ENCODE data around the gene TMEM218. TPM values are rescaled to one million over a fixed set of nuclear protein-coding genes. Genes with fewer than 3 reads are reported as not detected.

The TMEM218 gene
- total and polyA plus RNA-seq, 10 of the 15 experiments (the other 5 are each of a cell fraction or from before 2014, with no cell fraction given), result 11.2 to 50.3 (median 28.8) TPM

DNA sequence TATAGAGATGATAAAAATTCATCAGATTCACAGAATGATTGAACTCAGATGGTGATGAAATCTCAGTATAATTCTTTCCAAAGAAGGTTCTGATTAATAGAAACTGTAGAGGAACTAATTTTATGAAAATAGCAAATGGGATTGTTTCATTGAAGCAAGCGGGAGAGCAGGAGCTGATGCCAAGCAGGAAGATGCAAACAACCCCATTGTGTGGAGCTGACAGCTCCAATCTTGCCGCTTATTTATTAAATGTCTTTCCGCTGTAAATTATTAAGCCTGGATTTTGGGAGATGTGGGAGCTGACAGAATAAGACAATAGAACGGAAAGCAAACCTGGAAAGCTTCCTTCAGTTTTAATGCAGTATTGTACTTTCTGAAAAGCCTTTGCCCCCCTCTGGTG is 6.0 kb upstream of the TMEM218 start:
- POLR2A ChIA-PET, result no interaction called here
- SMC1A ChIA-PET (ENCODE audit: uncharacterized antibody, unreplicated experiment), result interaction anchor here (0.9 to 1.3 kb wide), 2 partner anchors 12 to 24 kb away, joined by 3 to 5 read pairs; no protein-coding TSS in a partner anchor
- Histone ChIP-seq H3K27ac (ENCODE audit: control insufficient read depth, insufficient read depth) (no peak overlapping the region), H3K79me2 (ENCODE audit: control insufficient read depth, insufficient read depth, low read length) (no peaks in the 10 kb centered on the region), H3K4me2 (ENCODE audit: control insufficient read depth, insufficient read depth) (no peak overlapping the region), H3K4me1 (ENCODE audit: control insufficient read depth, insufficient read depth, low read length) (no peaks in the 10 kb centered on the region), H3K36me3 (ENCODE audit: control insufficient read depth in 2 of 2, insufficient read depth in 2 of 2, low read length in 1 of 2) (no peaks in the 10 kb centered on the region), H3K4me3 (no peak overlapping the region), H3K9me3 (replicated peaks; ENCODE audit: control insufficient read depth, insufficient read depth, low read length) (no peaks in the 10 kb centered on the region; the same call in 2 of the 3 replicates), H3K9ac (ENCODE audit: control insufficient read depth, insufficient read depth, low read length) (no peak overlapping the region), H4K20me1 (ENCODE audit: control insufficient read depth, insufficient read depth) (no peaks in the 10 kb centered on the region), H2AFZ (ENCODE audit: control insufficient read depth, low read depth, low read length) (no peak overlapping the region), H3K27me3 (replicated peaks in 1 of 2; ENCODE audit: control insufficient read depth in 2 of 2, insufficient read depth in 2 of 2, low read length in 1 of 2) (no peaks in the 10 kb centered on the region)
- ATAC-seq (no peak), DNase-seq (ENCODE audit: low read depth, low spot score) (no peak), FAIRE-seq (no peak)
- CTCF ChIA-PET, result interaction anchor here (0.8 to 2.2 kb wide), 5 partner anchors 8 to 146 kb away, joined by 3 to 9 read pairs (median 6); no protein-coding TSS in a partner anchor
- intact Hi-C loops (cut with micrococcal nuclease; ENCODE audit: unreplicated experiment) (no loop called here), in situ Hi-C loops (cut with MboI) (no loop called here)
- no TSS peak for BruUV-seq (replicated peaks)
- WGBS (ENCODE audit: insufficient coverage, insufficient replicate concordance, low lambda C conversion rate, missing lambda C conversion rate), result 85% methylated on average over 4 of the region's 4 CpGs
- RAD21 ChIA-PET (ENCODE audit: unreplicated experiment), result interaction anchor here (0.6 to 1.0 kb wide), 4 partner anchors 10 to 229 kb away, joined by 3 to 4 read pairs (median 3); no protein-coding TSS in a partner anchor
- TF ChIP-seq, protein P1, sequence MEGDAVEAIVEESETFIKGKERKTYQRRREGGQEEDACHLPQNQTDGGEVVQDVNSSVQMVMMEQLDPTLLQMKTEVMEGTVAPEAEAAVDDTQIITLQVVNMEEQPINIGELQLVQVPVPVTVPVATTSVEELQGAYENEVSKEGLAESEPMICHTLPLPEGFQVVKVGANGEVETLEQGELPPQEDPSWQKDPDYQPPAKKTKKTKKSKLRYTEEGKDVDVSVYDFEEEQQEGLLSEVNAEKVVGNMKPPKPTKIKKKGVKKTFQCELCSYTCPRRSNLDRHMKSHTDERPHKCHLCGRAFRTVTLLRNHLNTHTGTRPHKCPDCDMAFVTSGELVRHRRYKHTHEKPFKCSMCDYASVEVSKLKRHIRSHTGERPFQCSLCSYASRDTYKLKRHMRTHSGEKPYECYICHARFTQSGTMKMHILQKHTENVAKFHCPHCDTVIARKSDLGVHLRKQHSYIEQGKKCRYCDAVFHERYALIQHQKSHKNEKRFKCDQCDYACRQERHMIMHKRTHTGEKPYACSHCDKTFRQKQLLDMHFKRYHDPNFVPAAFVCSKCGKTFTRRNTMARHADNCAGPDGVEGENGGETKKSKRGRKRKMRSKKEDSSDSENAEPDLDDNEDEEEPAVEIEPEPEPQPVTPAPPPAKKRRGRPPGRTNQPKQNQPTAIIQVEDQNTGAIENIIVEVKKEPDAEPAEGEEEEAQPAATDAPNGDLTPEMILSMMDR (IDR thresholded peaks at IDR 0.05 in 2 of 3, conservative IDR thresholded peaks at IDR 0.05 in 1 of 3; ENCODE audit: control insufficient read depth in 2 of 3, extremely low read depth in 1 of 3, insufficient read depth in 1 of 3, low read depth in 3 of 3, low read length in 3 of 3), result peak in 1 of 3 experiments; percentile 14; a peak in 1 of 6 replicates
- TF ChIP-seq SMAD1 (IDR thresholded peaks at IDR 0.05; ENCODE audit: low read depth, partially characterized antibody), result no peak

GRCh38 chr11:125114518-125114917 is 3.1 kb upstream of the TMEM218 start:
- DNase-seq (ENCODE audit: low read depth, low spot score) (no peak), FAIRE-seq (no peak), ATAC-seq (no peak)
- H3K27me3 ChIP-seq (replicated peaks in 1 of 2; ENCODE audit: control insufficient read depth in 2 of 2, insufficient read depth in 2 of 2, low read length in 1 of 2), result no peaks in the 10 kb centered on the region
- in situ Hi-C loops (cut with MboI) (no loop called here), intact Hi-C loops (cut with micrococcal nuclease; ENCODE audit: unreplicated experiment) (no loop called here)
- TF ChIP-seq MXI1 (IDR thresholded peaks at IDR 0.05; ENCODE audit: low read depth, low read length), result no peak
- TF ChIP-seq, protein P2, sequence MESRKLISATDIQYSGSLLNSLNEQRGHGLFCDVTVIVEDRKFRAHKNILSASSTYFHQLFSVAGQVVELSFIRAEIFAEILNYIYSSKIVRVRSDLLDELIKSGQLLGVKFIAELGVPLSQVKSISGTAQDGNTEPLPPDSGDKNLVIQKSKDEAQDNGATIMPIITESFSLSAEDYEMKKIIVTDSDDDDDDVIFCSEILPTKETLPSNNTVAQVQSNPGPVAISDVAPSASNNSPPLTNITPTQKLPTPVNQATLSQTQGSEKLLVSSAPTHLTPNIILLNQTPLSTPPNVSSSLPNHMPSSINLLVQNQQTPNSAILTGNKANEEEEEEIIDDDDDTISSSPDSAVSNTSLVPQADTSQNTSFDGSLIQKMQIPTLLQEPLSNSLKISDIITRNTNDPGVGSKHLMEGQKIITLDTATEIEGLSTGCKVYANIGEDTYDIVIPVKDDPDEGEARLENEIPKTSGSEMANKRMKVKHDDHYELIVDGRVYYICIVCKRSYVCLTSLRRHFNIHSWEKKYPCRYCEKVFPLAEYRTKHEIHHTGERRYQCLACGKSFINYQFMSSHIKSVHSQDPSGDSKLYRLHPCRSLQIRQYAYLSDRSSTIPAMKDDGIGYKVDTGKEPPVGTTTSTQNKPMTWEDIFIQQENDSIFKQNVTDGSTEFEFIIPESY (IDR thresholded peaks at IDR 0.05), result peak; percentile 66; the same call in 1 of the 2 replicates
- H3K27ac ChIP-seq (ENCODE audit: control insufficient read depth, insufficient read depth), result no peak overlapping the region
- no peak overlapping the region for H3K4me2 ChIP-seq (ENCODE audit: control insufficient read depth, insufficient read depth)
- ChIA-PET POLR2A (interaction anchor here (0.6 kb wide), 1 partner anchor 161 kb away, joined by 4 read pairs; no protein-coding TSS in a partner anchor), SMC1A (ENCODE audit: uncharacterized antibody, unreplicated experiment) (interaction anchor here (1.2 to 3.4 kb wide), 2 partner anchors 10 to 27 kb away, joined by 4 to 16 read pairs; no protein-coding TSS in a partner anchor), RAD21 (ENCODE audit: unreplicated experiment) (no interaction called here), CTCF (interaction anchor here (1.0 to 1.7 kb wide), 2 partner anchors 28 to 159 kb away, joined by 3 to 4 read pairs; no protein-coding TSS in a partner anchor)
- no TSS peak for BruUV-seq (replicated peaks)
- no peak overlapping the region for H2AFZ ChIP-seq (ENCODE audit: control insufficient read depth, low read depth, low read length)
- H3K4me3 ChIP-seq, result no peak overlapping the region
- WGBS (ENCODE audit: insufficient coverage, insufficient replicate concordance, low lambda C conversion rate, missing lambda C conversion rate), result 61% methylated on average over 8 of the region's 8 CpGs
- no peak overlapping the region for H3K9ac ChIP-seq (ENCODE audit: control insufficient read depth, insufficient read depth, low read length)
- no peaks in the 10 kb centered on the region; the same call in 1 of the 2 replicates for H3K4me1 ChIP-seq (ENCODE audit: control insufficient read depth, insufficient read depth, low read length)
- H3K9me3 ChIP-seq (replicated peaks; ENCODE audit: control insufficient read depth, insufficient read depth, low read length), result no peaks in the 10 kb centered on the region; the same call in 2 of the 3 replicates
- no peaks in the 10 kb centered on the region for H4K20me1 ChIP-seq (ENCODE audit: control insufficient read depth, insufficient read depth)
- H3K36me3 ChIP-seq (ENCODE audit: control insufficient read depth in 2 of 2, insufficient read depth in 2 of 2, low read length in 1 of 2), result no peaks in the 10 kb centered on the region
- peaks cover 10% of the 10 kb centered on the region for H3K79me2 ChIP-seq (ENCODE audit: control insufficient read depth, insufficient read depth, low read length)
